SH-SY5Y (cell line): ENCODE data around the gene EFCAB10.

ENCODE experiments used
- GATA2 ChIP-seq: IDR thresholded peaks from 2 replicates; pipeline ENCODE4 v1.6.1; 2011; ENCODE audit warnings: mild to moderate bottlenecking, low read depth, low read length
- GATA3 ChIP-seq: IDR thresholded peaks from 2 replicates; pipeline ENCODE4 v1.6.1; 2011; ENCODE audit warnings: low read depth, mild to moderate bottlenecking, low read length, moderate library complexity

GRCh38 chr7:105602325-105603305 is 21.3 kb upstream of the EFCAB10 start:
- TF ChIP-seq GATA2 (no peak), GATA3 (no peak)
